Measurements from ENCODE around the gene GSTM4. TPM values are rescaled to one million over a fixed set of nuclear protein-coding genes. Genes with fewer than 3 reads are reported as not detected.

GSTM4 gene
- total RNA-seq, 1 donor from 2014 or later, result 10.7 TPM

GRCh38 chr1:109621379-109622136 is 34.3 kb upstream of the GSTM4 start:
- TF ChIP-seq CTCF (conservative IDR thresholded peaks at IDR 0.05; ENCODE audit: low read depth, low read length), result no peak
- no peak for DNase-seq (ENCODE audit: low read depth)
- peak overlapping the region; percentile 91 for H3K4me3 ChIP-seq (ENCODE audit: low read depth, low read length)

GRCh38 chr1:109622137-109622892 is 33.6 kb upstream of the GSTM4 start:
- H3K4me3 ChIP-seq (ENCODE audit: low read depth, low read length), result peak overlapping the region; percentile 91
- no peak for DNase-seq (ENCODE audit: low read depth)

GRCh38 chr1:109622895-109623294 is 33.0 kb upstream of the GSTM4 start:
- no peak for TF ChIP-seq CTCF (conservative IDR thresholded peaks at IDR 0.05; ENCODE audit: low read depth, low read length)
- H3K4me3 ChIP-seq (ENCODE audit: low read depth, low read length), result no peak overlapping the region
- DNase-seq (ENCODE audit: low read depth), result no peak

More at GRCh38 chr1:109622137-109622892, 33.6 kb upstream of the GSTM4 start:
- TF ChIP-seq CTCF (conservative IDR thresholded peaks at IDR 0.05; ENCODE audit: low read depth, low read length), result no peak

DNA sequence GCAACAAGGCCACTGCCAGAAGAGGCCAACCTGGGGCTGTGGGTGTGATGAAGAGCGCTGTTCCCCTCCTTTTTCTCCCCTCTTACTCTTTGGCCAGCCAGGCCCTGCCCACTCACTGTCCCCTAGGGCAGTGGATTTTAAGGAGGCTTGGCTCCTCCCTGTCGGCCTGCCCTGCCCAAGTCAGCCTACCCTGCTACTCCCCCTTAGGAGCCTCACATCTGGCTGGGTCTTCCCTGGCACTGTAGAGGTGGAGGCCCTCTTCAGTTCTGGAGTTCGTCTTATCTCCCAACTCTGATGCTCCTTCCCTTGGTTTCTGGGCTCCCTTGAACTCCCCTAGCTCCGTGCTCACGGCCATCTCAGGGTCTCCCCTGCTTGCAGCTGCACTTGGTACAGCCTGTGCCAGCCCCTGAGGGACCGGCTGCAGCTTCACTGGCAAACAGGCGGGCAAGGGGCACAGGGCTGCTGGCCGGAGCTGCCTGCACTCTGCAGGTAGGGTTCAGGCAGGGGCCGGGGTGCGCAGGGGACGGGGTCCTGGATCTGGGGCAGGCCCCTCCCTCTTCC is 32.2 kb upstream of the GSTM4 start:
- no peak overlapping the region for H3K4me3 ChIP-seq (ENCODE audit: low read depth, low read length)
- TF ChIP-seq CTCF (conservative IDR thresholded peaks at IDR 0.05; ENCODE audit: low read depth, low read length), result no peak
- DNase-seq (ENCODE audit: low read depth), result no peak

- H3K4me3 ChIP-seq (ENCODE audit: low read depth, low read length), result no peak overlapping the region
- no peak for DNase-seq (ENCODE audit: low read depth)
- no peak for TF ChIP-seq CTCF (conservative IDR thresholded peaks at IDR 0.05; ENCODE audit: low read depth, low read length)
Measured at GRCh38 chr1:109624201-109625010, 31.5 kb upstream of the GSTM4 start.

DNA sequence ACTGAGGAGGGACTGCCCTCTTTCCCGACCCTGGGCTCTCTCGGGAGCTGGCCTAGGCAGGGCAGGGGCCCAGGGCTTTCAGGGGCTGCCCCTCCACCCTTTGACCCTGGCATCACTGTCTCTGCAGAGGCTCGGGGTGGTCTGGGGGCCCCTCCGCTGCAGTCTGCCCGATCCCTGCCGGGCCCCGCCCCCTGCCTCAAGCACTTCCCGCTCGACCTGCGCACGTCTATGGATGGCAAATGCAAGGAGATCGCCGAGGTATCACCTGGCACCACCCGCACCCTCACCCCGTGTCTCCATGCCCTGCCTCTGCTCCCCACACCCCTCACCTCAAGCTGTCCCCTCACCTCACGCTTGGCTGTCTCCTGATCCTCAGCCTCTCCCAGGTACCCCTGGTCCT is 30.7 kb upstream of the GSTM4 start:
- no peak for DNase-seq (ENCODE audit: low read depth)
- no peak for TF ChIP-seq CTCF (conservative IDR thresholded peaks at IDR 0.05; ENCODE audit: low read depth, low read length)
- H3K4me3 ChIP-seq (ENCODE audit: low read depth, low read length), result no peak overlapping the region

All from epithelial cell of proximal tubule (primary cell).